Measurements from ENCODE around the gene ADGRV1. TPM values are rescaled to one million over a fixed set of nuclear protein-coding genes. Genes with fewer than 3 reads are reported as not detected.
A peak's percentile ranks its signal among the peaks of the same experiment; 100 is the strongest.
"Not testable (repeated sequence)": the region's sequence is repeated elsewhere in the genome, so short reads cannot be mapped to it uniquely, and the experiment has no call there.

Gene ADGRV1
- total RNA-seq, 1 donor from 2014 or later: 0.69 TPM

GRCh38 chr5:91048073-91048472, 489.5 kb downstream of the ADGRV1 start:
- no peak for DNase-seq (ENCODE audit: low read depth)
- H3K4me3 ChIP-seq (ENCODE audit: low read depth, low read length): no peak overlapping the region
- TF ChIP-seq CTCF (conservative IDR thresholded peaks at IDR 0.05; ENCODE audit: low read depth, low read length): no peak

GRCh38 chr5:91049112-91049511, 490.5 kb downstream of the ADGRV1 start:
- TF ChIP-seq CTCF (conservative IDR thresholded peaks at IDR 0.05; ENCODE audit: low read depth, low read length): no peak
- DNase-seq (ENCODE audit: low read depth): no peak
- H3K4me3 ChIP-seq (ENCODE audit: low read depth, low read length): no peak overlapping the region

- TF ChIP-seq CTCF (conservative IDR thresholded peaks at IDR 0.05; ENCODE audit: low read depth, low read length): no peak
- no peak overlapping the region for H3K4me3 ChIP-seq (ENCODE audit: low read depth, low read length)
- DNase-seq (ENCODE audit: low read depth): peak; percentile 29
Observed at GRCh38 chr5:91049800-91050199, 491.2 kb downstream of the ADGRV1 start.

GRCh38 chr5:91052411-91052810, 493.8 kb downstream of the ADGRV1 start:
- H3K4me3 ChIP-seq (ENCODE audit: low read depth, low read length); DNase-seq (ENCODE audit: low read depth): not testable (repeated sequence)

- no peak for TF ChIP-seq CTCF (conservative IDR thresholded peaks at IDR 0.05; ENCODE audit: low read depth, low read length)
- DNase-seq (ENCODE audit: low read depth): no peak
- no peak overlapping the region for H3K4me3 ChIP-seq (ENCODE audit: low read depth, low read length)
Observed at GRCh38 chr5:91052977-91053740, 494.6 kb downstream of the ADGRV1 start.

- DNase-seq (ENCODE audit: low read depth): no peak
- TF ChIP-seq CTCF (conservative IDR thresholded peaks at IDR 0.05; ENCODE audit: low read depth, low read length): no peak
- H3K4me3 ChIP-seq (ENCODE audit: low read depth, low read length): no peak overlapping the region
Observed at GRCh38 chr5:91053741-91054025, 495.1 kb downstream of the ADGRV1 start.

- no peak overlapping the region for H3K4me3 ChIP-seq (ENCODE audit: low read depth, low read length)
- no peak for DNase-seq (ENCODE audit: low read depth)
- TF ChIP-seq CTCF (conservative IDR thresholded peaks at IDR 0.05; ENCODE audit: low read depth, low read length): no peak
Observed at GRCh38 chr5:91058155-91058554, 499.6 kb downstream of the ADGRV1 start.
